ENCODE measurements around the gene LIN28A.

LIN28A gene

DNA sequence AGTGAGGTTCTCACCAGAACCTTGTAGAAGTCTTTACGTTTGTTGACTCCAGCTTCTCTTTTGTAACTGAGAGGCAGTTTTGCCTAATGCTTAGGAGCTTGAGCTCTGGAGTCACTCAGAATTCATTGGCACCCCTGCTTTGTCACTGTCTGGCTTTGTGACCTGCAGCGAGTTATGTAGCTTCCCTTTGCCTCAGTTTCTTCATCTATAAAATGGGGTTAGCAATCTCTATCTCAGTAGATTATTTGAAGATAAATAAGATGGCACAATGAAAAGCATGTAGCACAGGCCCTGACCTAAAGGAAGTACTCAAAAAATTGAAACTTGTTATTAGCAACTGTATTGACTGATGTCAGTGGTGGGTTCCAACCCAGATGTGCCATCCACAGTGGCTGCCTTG is 29.6 kb downstream of the LIN28A start:
- H3K4me3 ChIP-seq (ENCODE audit: control insufficient read depth in 1 of 7, extremely low read depth in 1 of 7, insufficient read depth in 4 of 7, low read depth in 2 of 7, low read length in 6 of 7), result no peak overlapping the region
- POLR2A ChIA-PET, result no interaction called here

DNA sequence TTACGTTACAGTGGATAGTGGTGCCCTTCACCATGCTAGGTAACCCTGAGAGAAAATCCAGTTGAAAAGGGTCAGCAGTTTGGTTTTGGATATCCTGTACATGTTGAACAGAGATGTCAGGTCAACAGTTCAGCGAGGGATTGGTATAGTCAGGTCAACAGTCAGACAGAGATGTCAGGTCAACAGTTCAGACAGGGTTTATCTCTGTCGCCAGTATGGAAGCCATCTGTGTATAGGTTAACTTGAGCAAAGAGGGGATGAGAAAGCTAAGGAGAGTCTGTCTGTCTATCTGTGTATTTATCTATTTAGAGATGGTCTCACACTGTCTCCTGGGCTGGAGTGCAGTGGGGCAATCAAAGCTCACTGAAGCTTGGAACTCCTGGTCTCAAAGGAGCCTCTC is 39.3 kb downstream of the LIN28A start:
- Histone ChIP-seq H3K9me3 (ENCODE audit: control extremely low read depth in 1 of 5, control insufficient read depth in 4 of 5, insufficient read depth in 2 of 5, low read depth in 1 of 5, low read length in 4 of 5) (no peaks in the 10 kb centered on the region), H3K4me3 (ENCODE audit: control insufficient read depth in 1 of 7, extremely low read depth in 1 of 7, insufficient read depth in 4 of 7, low read depth in 2 of 7, low read length in 6 of 7) (no peak overlapping the region), H3K4me1 (ENCODE audit: control extremely low read depth in 1 of 4, control insufficient read depth in 4 of 4, insufficient read depth in 4 of 4, low read length in 3 of 4) (no peaks in the 10 kb centered on the region), H3K27ac (ENCODE audit: insufficient read depth in 1 of 2, low read depth in 1 of 2, low read length in 2 of 2, poor library complexity in 1 of 2, severe bottlenecking in 2 of 2) (no peak overlapping the region), H3K36me3 (ENCODE audit: control insufficient read depth in 4 of 4, insufficient read depth in 4 of 4, low read length in 3 of 4) (peaks cover 15 to 64% (median 31%) of the 10 kb centered on the region in 4 experiments), H3K27me3 (replicated peaks in 2 of 5; ENCODE audit: control insufficient read depth in 4 of 5, insufficient read depth in 5 of 5, low read length in 4 of 5) (no peaks in the 10 kb centered on the region)
- CTCF ChIA-PET, result no interaction called here
- POLR2A ChIA-PET, result no interaction called here
- no peak for DNase-seq
- 93% methylated on average over 2 of the region's 3 CpGs for WGBS (ENCODE audit: insufficient coverage)

More for the DNA sequence above, 29.6 kb downstream of the LIN28A start:
- Histone ChIP-seq H3K4me1 (ENCODE audit: control extremely low read depth in 1 of 4, control insufficient read depth in 4 of 4, insufficient read depth in 4 of 4, low read length in 3 of 4) (no peaks in the 10 kb centered on the region), H3K9me3 (ENCODE audit: control extremely low read depth in 1 of 5, control insufficient read depth in 4 of 5, insufficient read depth in 2 of 5, low read depth in 1 of 5, low read length in 4 of 5) (no peaks in the 10 kb centered on the region), H3K27ac (ENCODE audit: insufficient read depth in 1 of 2, low read depth in 1 of 2, low read length in 2 of 2, poor library complexity in 1 of 2, severe bottlenecking in 2 of 2) (no peak overlapping the region), H3K36me3 (ENCODE audit: control insufficient read depth in 4 of 4, insufficient read depth in 4 of 4, low read length in 3 of 4) (peaks cover 24 to 68% (median 43%) of the 10 kb centered on the region in 4 experiments), H3K27me3 (replicated peaks in 2 of 5; ENCODE audit: control insufficient read depth in 4 of 5, insufficient read depth in 5 of 5, low read length in 4 of 5) (no peaks in the 10 kb centered on the region)
- CTCF ChIA-PET, result no interaction called here
- WGBS (ENCODE audit: insufficient coverage), result 100% methylated on average over 2 of the region's 2 CpGs
- no peak for DNase-seq

DNA sequence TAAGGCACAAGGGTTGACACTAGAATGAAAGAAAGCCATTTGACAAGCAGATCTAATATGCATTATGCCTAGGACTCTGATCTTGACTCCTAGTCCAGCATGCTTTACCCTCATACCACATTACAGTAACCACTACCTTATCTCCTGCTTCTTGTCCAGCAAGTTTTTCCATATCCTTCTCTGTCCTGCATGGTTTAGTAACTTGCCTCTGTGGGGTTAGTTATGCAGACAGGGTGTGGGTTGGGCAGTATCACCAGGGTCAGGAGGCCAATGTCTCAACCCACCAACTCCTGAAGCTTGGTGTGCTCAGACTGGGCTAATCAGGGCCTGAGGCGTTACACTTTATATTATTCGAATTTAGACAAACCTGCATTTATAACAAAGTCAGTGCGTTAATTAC is 40.3 kb downstream of the LIN28A start:
- H3K27me3 ChIP-seq (replicated peaks in 2 of 5; ENCODE audit: control insufficient read depth in 4 of 5, insufficient read depth in 5 of 5, low read length in 4 of 5), result no peaks in the 10 kb centered on the region
- ChIA-PET CTCF (interaction anchor here (1.9 kb wide), 1 partner anchor 13 kb away, joined by 4 read pairs; no protein-coding TSS in a partner anchor), POLR2A (no interaction called here)
- no peaks in the 10 kb centered on the region for H3K4me1 ChIP-seq (ENCODE audit: control extremely low read depth in 1 of 4, control insufficient read depth in 4 of 4, insufficient read depth in 4 of 4, low read length in 3 of 4)
- H3K27ac ChIP-seq (ENCODE audit: insufficient read depth in 1 of 2, low read depth in 1 of 2, low read length in 2 of 2, poor library complexity in 1 of 2, severe bottlenecking in 2 of 2), result no peak overlapping the region
- H3K9me3 ChIP-seq (ENCODE audit: control extremely low read depth in 1 of 5, control insufficient read depth in 4 of 5, insufficient read depth in 2 of 5, low read depth in 1 of 5, low read length in 4 of 5), result no peaks in the 10 kb centered on the region
- DNase-seq, result no peak
- peaks cover 18 to 65% (median 34%) of the 10 kb centered on the region in 4 experiments for H3K36me3 ChIP-seq (ENCODE audit: control insufficient read depth in 4 of 4, insufficient read depth in 4 of 4, low read length in 3 of 4)
- no CpG with 5 or more reads among the region's 3 CpGs for WGBS (ENCODE audit: insufficient coverage)
- H3K4me3 ChIP-seq (ENCODE audit: control insufficient read depth in 1 of 7, extremely low read depth in 1 of 7, insufficient read depth in 4 of 7, low read depth in 2 of 7, low read length in 6 of 7), result no peak overlapping the region

DNA sequence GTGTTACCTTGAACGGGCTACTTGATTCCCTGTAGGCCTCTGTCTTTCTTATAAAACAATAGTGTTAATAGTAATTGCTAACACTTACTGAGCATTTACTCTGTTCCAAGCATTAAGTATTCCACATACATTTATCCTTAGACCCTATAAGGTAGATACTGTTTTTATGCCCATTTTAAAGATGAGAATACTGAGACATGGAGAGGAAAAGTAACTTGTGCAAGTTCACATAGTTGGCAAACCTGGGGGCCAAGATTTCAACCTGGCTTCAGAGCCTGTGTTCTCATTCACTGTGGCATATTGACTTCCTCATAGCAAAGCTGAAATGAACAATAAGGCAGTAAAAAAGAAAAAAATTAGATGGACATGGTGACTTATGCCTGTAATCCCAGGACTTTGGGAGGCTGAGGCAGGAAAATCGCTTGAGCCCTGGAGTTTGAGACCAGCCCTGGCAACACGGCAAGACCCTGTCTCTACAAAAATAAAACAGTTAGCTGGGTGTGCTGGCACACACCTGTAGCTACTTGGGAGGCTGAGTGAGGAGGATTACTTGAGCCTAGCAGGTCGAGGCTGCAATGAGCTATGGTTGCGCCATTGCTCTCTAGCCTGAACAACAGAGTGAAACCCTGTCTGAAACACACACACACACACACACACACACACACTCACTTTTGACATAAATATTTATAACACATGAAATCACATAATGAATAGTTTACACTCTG is 42.0 kb downstream of the LIN28A start:
- Histone ChIP-seq H3K4me1 (ENCODE audit: control extremely low read depth in 1 of 4, control insufficient read depth in 4 of 4, insufficient read depth in 4 of 4, low read length in 3 of 4) (no peaks in the 10 kb centered on the region), H3K27me3 (replicated peaks in 2 of 5; ENCODE audit: control insufficient read depth in 4 of 5, insufficient read depth in 5 of 5, low read length in 4 of 5) (no peaks in the 10 kb centered on the region), H3K9me3 (ENCODE audit: control extremely low read depth in 1 of 5, control insufficient read depth in 4 of 5, insufficient read depth in 2 of 5, low read depth in 1 of 5, low read length in 4 of 5) (no peaks in the 10 kb centered on the region), H3K36me3 (ENCODE audit: control insufficient read depth in 4 of 4, insufficient read depth in 4 of 4, low read length in 3 of 4) (peaks cover 13 to 55% (median 28%) of the 10 kb centered on the region in 4 experiments), H3K27ac (ENCODE audit: insufficient read depth in 1 of 2, low read depth in 1 of 2, low read length in 2 of 2, poor library complexity in 1 of 2, severe bottlenecking in 2 of 2) (no peak overlapping the region), H3K4me3 (ENCODE audit: control insufficient read depth in 1 of 7, extremely low read depth in 1 of 7, insufficient read depth in 4 of 7, low read depth in 2 of 7, low read length in 6 of 7) (no peak overlapping the region)
- CTCF ChIA-PET, result no interaction called here
- POLR2A ChIA-PET, result no interaction called here
- DNase-seq, result no peak
- 100% methylated on average over 2 of the region's 5 CpGs for WGBS (ENCODE audit: insufficient coverage)

DNA sequence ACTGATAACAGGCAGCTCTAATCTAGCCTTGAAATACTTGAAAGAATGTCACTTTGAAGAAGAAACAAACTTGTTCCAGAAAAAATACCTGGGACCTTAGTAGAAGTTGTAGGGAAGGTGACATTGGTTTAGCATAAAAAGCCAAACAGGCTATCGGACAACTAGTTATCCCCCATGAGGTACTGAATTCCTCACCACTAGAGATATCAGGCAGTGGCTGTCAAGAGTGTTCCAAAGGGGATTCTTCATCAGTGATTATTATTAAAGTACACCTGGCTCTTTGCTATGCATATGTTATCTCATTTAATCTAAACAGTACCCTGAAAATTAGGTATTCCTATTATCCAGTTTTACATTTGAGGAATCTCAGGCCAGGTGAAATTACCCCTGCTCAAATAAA is 48.5 kb downstream of the LIN28A start:
- ChIA-PET CTCF (interaction anchor here (1.0 kb wide), 1 partner anchor 11 kb away, joined by 3 read pairs; no protein-coding TSS in a partner anchor), POLR2A (no interaction called here)
- Histone ChIP-seq H3K27ac (ENCODE audit: insufficient read depth in 1 of 2, low read depth in 1 of 2, low read length in 2 of 2, poor library complexity in 1 of 2, severe bottlenecking in 2 of 2) (no peak overlapping the region), H3K4me3 (ENCODE audit: control insufficient read depth in 1 of 7, extremely low read depth in 1 of 7, insufficient read depth in 4 of 7, low read depth in 2 of 7, low read length in 6 of 7) (no peak overlapping the region), H3K9me3 (ENCODE audit: control extremely low read depth in 1 of 5, control insufficient read depth in 4 of 5, insufficient read depth in 2 of 5, low read depth in 1 of 5, low read length in 4 of 5) (no peaks in the 10 kb centered on the region), H3K36me3 (ENCODE audit: control insufficient read depth in 4 of 4, insufficient read depth in 4 of 4, low read length in 3 of 4) (peaks cover 17 to 58% (median 34%) of the 10 kb centered on the region in 4 experiments), H3K4me1 (ENCODE audit: control extremely low read depth in 1 of 4, control insufficient read depth in 4 of 4, insufficient read depth in 4 of 4, low read length in 3 of 4) (no peaks in the 10 kb centered on the region), H3K27me3 (replicated peaks in 2 of 5; ENCODE audit: control insufficient read depth in 4 of 5, insufficient read depth in 5 of 5, low read length in 4 of 5) (no peaks in the 10 kb centered on the region)
- no CpG with 5 or more reads among the region's 1 CpG for WGBS (ENCODE audit: insufficient coverage)
- no peak for DNase-seq

DNA sequence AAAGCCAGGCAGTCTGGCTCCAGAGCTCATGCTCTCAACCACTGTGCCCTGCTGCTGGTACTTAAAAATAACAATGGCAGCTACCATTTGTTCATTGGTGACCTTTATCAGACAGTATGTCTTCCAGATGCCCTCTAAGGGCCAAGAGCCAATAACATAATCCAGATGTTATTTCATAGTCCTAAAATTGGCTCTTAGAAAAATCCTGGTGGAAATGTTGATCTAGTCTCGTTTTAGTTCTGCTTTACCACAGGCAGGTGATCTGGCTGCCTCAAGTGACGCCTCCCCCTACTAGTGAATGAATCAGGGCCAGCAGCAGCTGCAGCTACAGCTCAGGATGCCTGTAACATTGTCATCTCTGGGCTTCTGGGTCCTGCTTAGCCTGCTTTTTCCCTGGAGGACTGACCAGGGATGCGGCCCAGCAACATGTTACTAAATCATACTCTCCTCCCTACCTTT is 49.0 kb downstream of the LIN28A start:
- POLR2A ChIA-PET, result no interaction called here
- H3K27me3 ChIP-seq (replicated peaks in 2 of 5; ENCODE audit: control insufficient read depth in 4 of 5, insufficient read depth in 5 of 5, low read length in 4 of 5), result no peaks in the 10 kb centered on the region
- no peaks in the 10 kb centered on the region for H3K9me3 ChIP-seq (ENCODE audit: control extremely low read depth in 1 of 5, control insufficient read depth in 4 of 5, insufficient read depth in 2 of 5, low read depth in 1 of 5, low read length in 4 of 5)
- H3K27ac ChIP-seq (ENCODE audit: insufficient read depth in 1 of 2, low read depth in 1 of 2, low read length in 2 of 2, poor library complexity in 1 of 2, severe bottlenecking in 2 of 2), result no peak overlapping the region
- H3K36me3 ChIP-seq (ENCODE audit: control insufficient read depth in 4 of 4, insufficient read depth in 4 of 4, low read length in 3 of 4), result peaks cover 19 to 58% (median 38%) of the 10 kb centered on the region in 4 experiments
- WGBS (ENCODE audit: insufficient coverage), result 100% methylated on average over 3 of the region's 3 CpGs
- no peaks in the 10 kb centered on the region for H3K4me1 ChIP-seq (ENCODE audit: control extremely low read depth in 1 of 4, control insufficient read depth in 4 of 4, insufficient read depth in 4 of 4, low read length in 3 of 4)
- CTCF ChIA-PET, result interaction anchor here (1.5 kb wide), 1 partner anchor 10 kb away, joined by 8 read pairs; no protein-coding TSS in a partner anchor
- H3K4me3 ChIP-seq (ENCODE audit: control insufficient read depth in 1 of 7, extremely low read depth in 1 of 7, insufficient read depth in 4 of 7, low read depth in 2 of 7, low read length in 6 of 7), result no peak overlapping the region
- no peak for DNase-seq

DNA sequence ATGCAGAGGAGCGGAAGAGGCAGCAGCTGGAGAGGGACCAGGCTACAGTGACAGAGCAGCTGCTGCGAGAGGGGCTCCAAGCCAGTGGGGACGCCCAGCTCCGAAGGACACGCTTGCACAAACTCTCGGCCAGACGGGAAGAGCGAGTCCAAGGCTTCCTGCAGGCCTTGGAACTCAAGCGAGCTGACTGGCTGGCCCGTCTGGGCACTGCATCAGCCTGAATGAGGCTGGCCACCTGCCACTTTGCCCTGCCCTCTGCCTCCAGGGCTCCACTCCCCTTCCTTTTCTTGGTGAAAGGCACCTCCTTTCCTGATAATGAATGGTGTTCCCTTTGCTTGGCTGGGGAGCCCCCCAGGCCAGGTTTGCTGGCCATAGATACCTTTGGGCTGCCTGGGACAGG is 58.3 kb downstream of the LIN28A start:
- POLR2A ChIA-PET, result no interaction called here
- CTCF ChIA-PET, result interaction anchor here (1.1 kb wide), 1 partner anchor 53 kb away, joined by 3 read pairs; no protein-coding TSS in a partner anchor
- WGBS (ENCODE audit: insufficient coverage), result 100% methylated on average over 10 of the region's 10 CpGs

More for the DNA sequence above, 58.3 kb downstream of the LIN28A start:
- Histone ChIP-seq H3K4me1 (ENCODE audit: control extremely low read depth in 1 of 4, control insufficient read depth in 4 of 4, insufficient read depth in 4 of 4, low read length in 3 of 4) (peaks cover 7 to 34% (median 29%) of the 10 kb centered on the region in 4 experiments), H3K27ac (ENCODE audit: insufficient read depth in 1 of 2, low read depth in 1 of 2, low read length in 2 of 2, poor library complexity in 1 of 2, severe bottlenecking in 2 of 2) (no peak overlapping the region), H3K4me3 (ENCODE audit: control insufficient read depth in 1 of 7, extremely low read depth in 1 of 7, insufficient read depth in 4 of 7, low read depth in 2 of 7, low read length in 6 of 7) (no peak overlapping the region), H3K36me3 (ENCODE audit: control insufficient read depth in 4 of 4, insufficient read depth in 4 of 4, low read length in 3 of 4) (peaks cover 26 to 65% (median 50%) of the 10 kb centered on the region in 4 experiments), H3K27me3 (replicated peaks in 2 of 5; ENCODE audit: control insufficient read depth in 4 of 5, insufficient read depth in 5 of 5, low read length in 4 of 5) (no peaks in the 10 kb centered on the region), H3K9me3 (ENCODE audit: control extremely low read depth in 1 of 5, control insufficient read depth in 4 of 5, insufficient read depth in 2 of 5, low read depth in 1 of 5, low read length in 4 of 5) (no peaks in the 10 kb centered on the region)
- no peak for DNase-seq
